ENCODE results near the gene MX1. TPM values are rescaled to one million over a fixed set of nuclear protein-coding genes. Genes with fewer than 3 reads are reported as not detected.
A peak's percentile ranks its signal among the peaks of the same experiment; 100 is the strongest.

The MX1 gene
- total RNA-seq, 1 donor from 2014 or later, result 420 TPM

GRCh38 chr21:41425588-41425953, 468 bp upstream of the MX1 start:
- peaks cover 2% of the 10 kb centered on the region for H3K27me3 Mint-ChIP-seq (ENCODE audit: low read depth, unreplicated experiment)

GRCh38 chr21:41426676-41427404, 801 bp downstream of the MX1 start:
- peaks cover 2% of the 10 kb centered on the region for H3K27me3 Mint-ChIP-seq (ENCODE audit: low read depth, unreplicated experiment)
- no peak for DNase-seq (ENCODE audit: low read depth)
- peak overlapping the region; percentile 88 for H2AFZ ChIP-seq (ENCODE audit: low read depth, low read length)

More at GRCh38 chr21:41425588-41425953, 468 bp upstream of the MX1 start:
- no peaks in the 10 kb centered on the region for H4K20me1 ChIP-seq (ENCODE audit: insufficient read depth, low read length)
- H3K4me2 ChIP-seq (ENCODE audit: low read length), result peak overlapping the region; percentile 93
- TF ChIP-seq EZH2 (IDR thresholded peaks at IDR 0.05; ENCODE audit: insufficient read depth, low read length) (no peak), CTCF (IDR thresholded peaks at IDR 0.05; ENCODE audit: insufficient read depth, low read depth, low read length) (no peak)
- H2AFZ ChIP-seq (ENCODE audit: low read depth, low read length), result peak overlapping the region; percentile 88
- H3K79me2 ChIP-seq (ENCODE audit: insufficient read depth, low read length), result no peaks in the 10 kb centered on the region
- peak overlapping the region; percentile 57 for H3K4me3 ChIP-seq (ENCODE audit: insufficient read depth, low read depth, low read length)
- Mint-ChIP-seq H3K36me3 (ENCODE audit: low read depth, unreplicated experiment) (peaks cover 14% of the 10 kb centered on the region), H3K4me1 (ENCODE audit: low read depth, unreplicated experiment) (peaks cover 34% of the 10 kb centered on the region), H3K27ac (ENCODE audit: unreplicated experiment) (peak overlapping the region; percentile 94), H3K4me3 (ENCODE audit: unreplicated experiment) (peak overlapping the region; percentile 91), H3K9me3 (ENCODE audit: unreplicated experiment) (no peaks in the 10 kb centered on the region)
- H3K27me3 ChIP-seq (ENCODE audit: insufficient read depth, low read length), result peaks cover 10% of the 10 kb centered on the region
- no peak for FAIRE-seq
- H3K27ac ChIP-seq (ENCODE audit: low read depth, low read length), result no peak overlapping the region
- H3K36me3 ChIP-seq (ENCODE audit: insufficient read depth, low read length), result no peaks in the 10 kb centered on the region
- H3K9me3 ChIP-seq (ENCODE audit: insufficient read depth, low read depth, low read length), result no peaks in the 10 kb centered on the region
- peaks cover 9% of the 10 kb centered on the region for H3K4me1 ChIP-seq (ENCODE audit: insufficient read depth, low read length)
- no peak for DNase-seq (ENCODE audit: low read depth)
- peak overlapping the region; percentile 65 for H3K9ac ChIP-seq (ENCODE audit: low read length)

More at GRCh38 chr21:41426676-41427404, 801 bp downstream of the MX1 start:
- no peak for TF ChIP-seq CTCF (IDR thresholded peaks at IDR 0.05; ENCODE audit: insufficient read depth, low read depth, low read length)
- no peak for TF ChIP-seq EZH2 (IDR thresholded peaks at IDR 0.05; ENCODE audit: insufficient read depth, low read length)
- Mint-ChIP-seq H3K4me1 (ENCODE audit: low read depth, unreplicated experiment) (peaks cover 25% of the 10 kb centered on the region), H3K4me3 (ENCODE audit: unreplicated experiment) (peak overlapping the region; percentile 91), H3K27ac (ENCODE audit: unreplicated experiment) (peak overlapping the region; percentile 84), H3K9me3 (ENCODE audit: unreplicated experiment) (no peaks in the 10 kb centered on the region), H3K36me3 (ENCODE audit: low read depth, unreplicated experiment) (peaks cover 16% of the 10 kb centered on the region)
- H3K4me1 ChIP-seq (ENCODE audit: insufficient read depth, low read length), result peaks cover 9% of the 10 kb centered on the region
- peak overlapping the region; percentile 65 for H3K9ac ChIP-seq (ENCODE audit: low read length)
- H3K4me3 ChIP-seq (ENCODE audit: insufficient read depth, low read depth, low read length), result peak overlapping the region; percentile 42
- no peaks in the 10 kb centered on the region for H4K20me1 ChIP-seq (ENCODE audit: insufficient read depth, low read length)
- no peaks in the 10 kb centered on the region for H3K9me3 ChIP-seq (ENCODE audit: insufficient read depth, low read depth, low read length)
- H3K27ac ChIP-seq (ENCODE audit: low read depth, low read length), result no peak overlapping the region
- no peak for FAIRE-seq
- H3K4me2 ChIP-seq (ENCODE audit: low read length), result peak overlapping the region; percentile 93
- peaks cover 10% of the 10 kb centered on the region for H3K27me3 ChIP-seq (ENCODE audit: insufficient read depth, low read length)
- H3K36me3 ChIP-seq (ENCODE audit: insufficient read depth, low read length), result no peaks in the 10 kb centered on the region
- no peaks in the 10 kb centered on the region for H3K79me2 ChIP-seq (ENCODE audit: insufficient read depth, low read length)
